Left colon (tissue), 2 donors: Measurements from ENCODE around the gene PLEKHD1. TPM values are rescaled to one million over a fixed set of nuclear protein-coding genes. Genes with fewer than 3 reads are reported as not detected.

Experiments used
- ATAC-seq: fragments of 200-7000 bp; cut with Tn5 transposase; one replicate; pipeline ENCODE4 v1.9.1; 2020; ENCODE audit warnings: mild to moderate bottlenecking, moderate library complexity
- DNase-seq, 2 donors: peaks; one replicate each; pipeline ENCODE4 v3.0.0-alpha.2; 2020
- intact Hi-C, 2 donors: fragments of 100-400 bp; cut with DNase I in 1 of 2; cut with micrococcal nuclease in 1 of 2; formaldehyde crosslinking; loops; one replicate each; pipeline versions ENCODE4 v1.11.2 to v1.14.0; 2022; cut with DNase I, micrococcal nuclease
- total RNA-seq, 2 donors: library from RNA; stranded (reverse); fragmentation: NEBNext Ultra II Directional; extraction: Animal tissue kit (Norgen Biotek cat#: 25700); gene quantifications; one replicate each; pipeline ENCODE4 v1.2.1, GENCODE V29; 2021
- donor health status: DM: no; HTN: no; CAD: no.
- donor health status: DM: yes; HTN: yes; CAD: no.

PLEKHD1 gene
- total RNA-seq, 2 donors from 2014 or later: 0.14 to 0.18 TPM

GRCh38 chr14:69538766-69539165 is 54.2 kb downstream of the PLEKHD1 start:
- ATAC-seq: peak; percentile 76
- intact Hi-C loops: no loop called here
- no peak for DNase-seq

- ATAC-seq: no peak
- intact Hi-C loops: no loop called here
These were observed 55.3 kb downstream of the PLEKHD1 start for GRCh38 chr14:69539631-69540410.

GRCh38 chr14:69540654-69541335 is 56.3 kb downstream of the PLEKHD1 start:
- ATAC-seq: peak; percentile 80
- DNase-seq: no peak
- intact Hi-C loops: no loop called here

More at GRCh38 chr14:69539631-69540410, 55.3 kb downstream of the PLEKHD1 start:
- no peak for DNase-seq

- ATAC-seq: no peak
- intact Hi-C loops: no loop called here
These were observed 57.8 kb downstream of the PLEKHD1 start for GRCh38 chr14:69542311-69542710.

GRCh38 chr14:69543341-69544115 is 59.0 kb downstream of the PLEKHD1 start:
- ATAC-seq (peak; percentile 34), DNase-seq (peak in 1 of 2 donors; percentile 56)
- intact Hi-C loops: no loop called here

More at GRCh38 chr14:69542311-69542710, 57.8 kb downstream of the PLEKHD1 start:
- no peak for DNase-seq

- ATAC-seq (no peak), DNase-seq (no peak)
- intact Hi-C loops: no loop called here
These were observed 63.3 kb downstream of the PLEKHD1 start for GRCh38 chr14:69547701-69548348.

GRCh38 chr14:69548566-69548965 is 64.0 kb downstream of the PLEKHD1 start:
- ATAC-seq: no peak
- intact Hi-C loops: no loop called here

GRCh38 chr14:69551511-69551910 is 67.0 kb downstream of the PLEKHD1 start:
- DNase-seq (no peak), ATAC-seq (no peak)
- intact Hi-C loops: no loop called here

More at GRCh38 chr14:69548566-69548965, 64.0 kb downstream of the PLEKHD1 start:
- DNase-seq: no peak

GRCh38 chr14:69553252-69553651 is 68.7 kb downstream of the PLEKHD1 start:
- ATAC-seq (no peak), DNase-seq (no peak)
- intact Hi-C loops: no loop called here

GRCh38 chr14:69554500-69554899 is 70.0 kb downstream of the PLEKHD1 start:
- intact Hi-C loops: no loop called here
- no peak for DNase-seq
- no peak for ATAC-seq

GRCh38 chr14:69558774-69559173 is 74.2 kb downstream of the PLEKHD1 start:
- DNase-seq: no peak
- no peak for ATAC-seq
- intact Hi-C loops: no loop called here

GRCh38 chr14:69559581-69560011 is 75.1 kb downstream of the PLEKHD1 start:
- ATAC-seq: no peak
- intact Hi-C loops: no loop called here
- no peak for DNase-seq

- no peak for DNase-seq
- intact Hi-C loops: no loop called here
- no peak for ATAC-seq
These were observed 76.3 kb downstream of the PLEKHD1 start for GRCh38 chr14:69560826-69561225.

GRCh38 chr14:69561893-69562292 is 77.4 kb downstream of the PLEKHD1 start:
- no peak for DNase-seq
- no peak for ATAC-seq
- intact Hi-C loops: no loop called here

GRCh38 chr14:69567563-69567962 is 83.0 kb downstream of the PLEKHD1 start:
- no peak for ATAC-seq
- intact Hi-C loops: no loop called here

GRCh38 chr14:69569859-69570258 is 85.3 kb downstream of the PLEKHD1 start:
- ATAC-seq (no peak), DNase-seq (no peak)
- intact Hi-C loops: no loop called here

More at GRCh38 chr14:69567563-69567962, 83.0 kb downstream of the PLEKHD1 start:
- DNase-seq: no peak

- intact Hi-C loops: no loop called here
- ATAC-seq (no peak), DNase-seq (no peak)
These were observed 86.4 kb downstream of the PLEKHD1 start for GRCh38 chr14:69570836-69571330.

GRCh38 chr14:69571449-69572029 is 87.0 kb downstream of the PLEKHD1 start:
- intact Hi-C loops: no loop called here
- DNase-seq: no peak
- peak; percentile 20 for ATAC-seq
